T follicular helper cell (primary cell): Measurements from ENCODE around the gene CBLB.

Experiments used
- DNase-seq: peaks from one replicate; pipeline ENCODE4 v3.0.0-alpha.2; 2020; ENCODE audit warnings: low read depth

Gene CBLB

DNA sequence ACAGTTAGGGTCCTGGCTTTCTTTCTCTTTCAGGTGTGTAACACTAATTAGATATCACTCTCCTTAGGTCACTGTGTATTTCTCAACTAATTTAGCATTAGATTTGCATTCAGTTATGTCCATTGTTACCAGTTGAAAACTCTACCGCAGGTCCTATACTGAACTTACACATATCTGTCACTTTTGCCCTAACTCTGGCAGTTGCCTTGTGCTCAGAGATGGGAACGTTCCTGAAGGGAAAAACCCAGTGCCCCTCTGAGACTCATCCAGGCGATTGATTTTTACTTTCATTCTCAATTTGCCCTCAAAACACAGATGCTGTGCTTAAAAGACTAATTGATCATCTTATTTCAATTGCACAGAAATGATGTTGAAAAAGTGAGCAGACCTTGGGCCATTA lies 253.0 kb downstream of the CBLB start:
- DNase-seq, result no peak

DNA sequence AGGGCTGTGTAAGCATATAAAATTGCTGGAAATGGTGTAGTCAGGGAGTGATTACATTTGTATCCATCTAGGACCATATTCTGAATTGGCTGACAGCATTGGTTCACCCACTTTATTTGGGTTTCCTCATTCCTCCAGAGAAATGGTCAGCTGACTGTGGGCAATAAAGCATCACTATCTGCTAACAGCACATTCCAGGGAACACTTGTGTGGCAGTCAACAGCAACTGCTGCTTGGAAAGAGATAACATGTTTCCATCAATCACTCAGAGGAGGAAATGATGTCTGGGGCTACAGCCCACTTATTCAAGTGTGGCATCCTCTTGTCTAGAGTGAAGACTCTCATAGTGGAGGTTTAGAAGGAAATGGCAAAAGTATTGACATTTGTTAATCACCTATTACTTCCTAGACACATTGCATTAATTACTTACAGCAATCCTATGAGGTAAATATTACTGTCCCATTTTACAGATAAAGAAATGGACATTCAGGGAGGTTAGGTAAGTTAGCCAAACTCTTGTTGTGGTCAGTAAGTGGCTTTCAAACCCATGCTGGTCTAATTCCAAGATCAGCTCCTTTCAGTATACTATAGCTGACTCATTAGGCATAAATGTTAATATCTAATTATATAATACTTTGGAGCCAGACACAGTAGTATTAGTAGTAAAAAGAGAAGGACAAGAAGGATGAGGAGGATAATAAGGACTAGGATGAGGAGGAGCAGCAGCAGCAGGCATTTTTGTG lies 254.4 kb downstream of the CBLB start:
- DNase-seq, result no peak

- no peak for DNase-seq
These were observed 255.7 kb downstream of the CBLB start for GRCh38 chr3:105613120-105613519.

- DNase-seq, result no peak
These were observed 257.3 kb downstream of the CBLB start for GRCh38 chr3:105611304-105612192.

DNA sequence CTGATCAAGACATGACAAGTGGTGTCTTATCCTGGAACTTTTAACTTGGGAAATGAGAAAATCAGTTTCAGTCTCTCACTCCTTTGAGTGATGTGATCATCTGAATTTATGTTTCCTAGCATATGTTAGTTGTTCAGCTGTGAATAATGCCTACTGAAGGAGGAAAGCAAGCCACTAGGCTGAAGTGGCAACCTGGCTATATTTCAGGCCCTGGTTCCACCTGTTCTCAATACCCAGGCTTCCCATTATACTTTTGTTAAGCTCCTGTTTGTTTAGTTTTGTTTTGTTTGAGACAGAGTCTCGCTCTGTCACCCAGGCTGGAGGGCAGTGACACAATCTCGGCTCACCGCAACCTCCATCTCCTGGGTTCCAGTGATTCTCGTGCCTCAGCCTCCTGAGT lies 258.3 kb downstream of the CBLB start:
- DNase-seq, result no peak

DNA sequence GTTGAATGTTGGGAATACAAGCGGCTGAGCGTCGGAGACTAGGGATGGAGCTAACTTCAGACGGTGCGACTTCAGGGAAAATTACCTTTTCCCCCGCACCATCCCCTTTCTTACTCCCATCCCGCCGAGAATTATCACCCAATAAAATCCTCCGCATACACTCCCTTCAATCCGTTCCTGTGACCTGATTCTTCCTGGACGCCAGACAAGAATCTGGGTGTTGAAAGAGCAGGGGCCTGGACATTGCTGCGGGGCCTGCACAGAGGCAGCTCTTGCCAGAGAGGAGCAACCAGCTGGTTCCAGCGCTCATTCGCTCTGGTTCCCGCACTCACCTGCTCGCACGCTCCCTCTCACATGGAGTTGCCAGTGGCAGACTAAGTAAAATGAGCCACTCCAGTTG lies 260.2 kb downstream of the CBLB start:
- DNase-seq, result no peak

GRCh38 chr3:105606016-105606415 lies 262.8 kb downstream of the CBLB start:
- no peak for DNase-seq
